Ovary (tissue), 9 donors: ENCODE results near the gene PAPLN. TPM values are rescaled to one million over a fixed set of nuclear protein-coding genes. Genes with fewer than 3 reads are reported as not detected.

Experiments
- DNase-seq, 5 donors: peaks; one replicate each; pipeline ENCODE4 v3.0.0-alpha.2; 2019 to 2020
- H3K27ac ChIP-seq, 2 donors: fragments of 200-600 bp; one replicate each; pipeline versions ENCODE4 v1.5.1 to v1.8.0; 2019 to 2022
- H3K27me3 ChIP-seq: fragments of 200-600 bp; one replicate; pipeline ENCODE4 v1.8.0; 2022
- H3K36me3 ChIP-seq: fragments of 200-600 bp; sonication (generic); one replicate; pipeline ENCODE4 v1.5.1; 2019
- H3K4me1 ChIP-seq: one replicate; pipeline ENCODE4 v1.8.1; 2013; ENCODE audit warnings: mild to moderate bottlenecking, moderate library complexity; ENCODE audit not compliant: insufficient read depth
- H3K4me3 ChIP-seq: fragments of 200-600 bp; sonication (generic); one replicate; pipeline ENCODE4 v1.5.1; 2017
- H3K9me3 ChIP-seq, 2 donors: fragments of 200-600 bp in 1 of 2; sonication (generic) in 1 of 2; one replicate each; pipeline versions ENCODE4 v1.5.1 to v1.8.1; 2013 to 2019; ENCODE audit warnings: mild to moderate bottlenecking in 1 of 2, moderate library complexity in 1 of 2
- EP300 ChIP-seq: sonication (generic); formaldehyde crosslinking; IDR thresholded peaks from one replicate; pipeline ENCODE4 v1.6.1; 2017; ENCODE audit warnings: antibody characterized with exemption
- POLR2A ChIP-seq: fragments of 450-650 bp; IDR thresholded peaks from one replicate; pipeline ENCODE4 v1.6.1; 2017; ENCODE audit warnings: antibody characterized with exemption, mild to moderate bottlenecking, moderate library complexity
- WGBS, 3 donors: extraction: QIAGEN DNeasy Blood & Tissue Kit in 1 of 3; methylation state at CpG; one replicate each; pipeline versions ENCODE4 v1.1.5 to v1.1.7; 2013 to 2017; 5-methylcytosine and 5-hydroxymethylcytosine counted together
- intact Hi-C, 4 donors: fragments of 100-400 bp; cut with DNase I; formaldehyde crosslinking; loops; one replicate each; pipeline versions ENCODE4 v1.11.0 to v1.15.1; 2022 to 2023
- polyA plus RNA-seq, 2 donors: library from polyadenylated mRNA; stranded (reverse); fragments of 200-250 nt in 1 of 2; fragments of 350-450 nt in 1 of 2; fragmentation: Illumina TruSeq in 1 of 2; extraction: RNeasy Lipid Tissue Mini Kit (QIAGEN cat#74804) in 1 of 2; gene quantifications; one replicate each; pipeline ENCODE4 v1.2.3, GENCODE V29; 2013 to 2014
- total RNA-seq, 7 donors: library from RNA; depleted of rRNA in 2 of 7; stranded (reverse); fragments of >200 nt in 2 of 7; fragmentation: NEBNext Ultra II Directional in 3 of 7; extraction: Animal tissue kit (Norgen Biotek cat#: 25700) in 3 of 7; gene quantifications; one replicate each; pipeline versions ENCODE4 v1.1.0 to v1.2.4, GENCODE V29; 2016 to 2023
- TF ChIP-seq, protein P1 (sequence below), 3 donors: fragments of 450-650 bp in 2 of 3; fragments of 200-600 bp in 1 of 3; IDR thresholded peaks; one replicate each; pipeline versions ENCODE4 v1.5.1 to v1.8.0; 2016 to 2022; ENCODE audit warnings: antibody characterized with exemption in 3 of 3, mild to moderate bottlenecking in 1 of 3
- donor health status: DM: no; HTN: no; CAD: no; lungs with moderate emphysema.
- donor health status: DM: no; HTN: no; CAD: no.
- donor health status: Bipolar disorder and iron deficiency.
- donor health status: DM: yes; HTN: yes; CAD: no.
- donor health status: DM: no; HTN: no; CAD: no.
- donor health status: DM: yes; HTN: yes; CAD: no.

Gene PAPLN
- total and polyA plus RNA-seq, 9 donors = 4.6 to 35.4 (median 18.3) TPM

DNA sequence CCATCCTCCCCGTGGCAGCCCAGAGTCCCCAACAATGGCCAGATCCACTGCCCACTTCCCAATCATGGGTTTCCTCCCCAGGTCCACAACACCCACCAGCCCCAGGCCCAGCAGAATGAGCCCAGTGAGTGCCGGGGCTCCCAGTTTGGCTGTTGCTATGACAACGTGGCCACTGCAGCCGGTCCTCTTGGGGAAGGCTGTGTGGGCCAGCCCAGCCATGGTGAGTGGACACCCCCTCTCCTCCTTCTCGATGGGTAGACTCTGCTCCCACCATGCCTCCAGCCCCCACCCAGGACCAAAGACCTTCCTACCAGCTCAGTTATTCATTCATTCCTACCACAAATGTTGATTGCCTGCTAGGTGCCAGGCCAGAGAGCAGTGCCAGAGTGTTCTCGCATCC lies 23.8 kb downstream of the PAPLN start:
- Histone ChIP-seq H3K27ac (no peak overlapping the region), H3K36me3 (no peaks in the 10 kb centered on the region), H3K27me3 (no peaks in the 10 kb centered on the region), H3K4me3 (no peak overlapping the region), H3K4me1 (no peaks in the 10 kb centered on the region), H3K9me3 (no peaks in the 10 kb centered on the region)
- 75 to 78% (median 78%) methylated on average over 6 of the region's 6 CpGs for WGBS, 3 donors
- DNase-seq = peak in 2 of 5 donors; percentile 5 to 32
- no peak for TF ChIP-seq POLR2A
- no peak for TF ChIP-seq EP300
- TF ChIP-seq, protein P1, sequence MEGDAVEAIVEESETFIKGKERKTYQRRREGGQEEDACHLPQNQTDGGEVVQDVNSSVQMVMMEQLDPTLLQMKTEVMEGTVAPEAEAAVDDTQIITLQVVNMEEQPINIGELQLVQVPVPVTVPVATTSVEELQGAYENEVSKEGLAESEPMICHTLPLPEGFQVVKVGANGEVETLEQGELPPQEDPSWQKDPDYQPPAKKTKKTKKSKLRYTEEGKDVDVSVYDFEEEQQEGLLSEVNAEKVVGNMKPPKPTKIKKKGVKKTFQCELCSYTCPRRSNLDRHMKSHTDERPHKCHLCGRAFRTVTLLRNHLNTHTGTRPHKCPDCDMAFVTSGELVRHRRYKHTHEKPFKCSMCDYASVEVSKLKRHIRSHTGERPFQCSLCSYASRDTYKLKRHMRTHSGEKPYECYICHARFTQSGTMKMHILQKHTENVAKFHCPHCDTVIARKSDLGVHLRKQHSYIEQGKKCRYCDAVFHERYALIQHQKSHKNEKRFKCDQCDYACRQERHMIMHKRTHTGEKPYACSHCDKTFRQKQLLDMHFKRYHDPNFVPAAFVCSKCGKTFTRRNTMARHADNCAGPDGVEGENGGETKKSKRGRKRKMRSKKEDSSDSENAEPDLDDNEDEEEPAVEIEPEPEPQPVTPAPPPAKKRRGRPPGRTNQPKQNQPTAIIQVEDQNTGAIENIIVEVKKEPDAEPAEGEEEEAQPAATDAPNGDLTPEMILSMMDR (IDR thresholded peaks at IDR 0.05) = no peak
- intact Hi-C loops = no loop called here

DNA sequence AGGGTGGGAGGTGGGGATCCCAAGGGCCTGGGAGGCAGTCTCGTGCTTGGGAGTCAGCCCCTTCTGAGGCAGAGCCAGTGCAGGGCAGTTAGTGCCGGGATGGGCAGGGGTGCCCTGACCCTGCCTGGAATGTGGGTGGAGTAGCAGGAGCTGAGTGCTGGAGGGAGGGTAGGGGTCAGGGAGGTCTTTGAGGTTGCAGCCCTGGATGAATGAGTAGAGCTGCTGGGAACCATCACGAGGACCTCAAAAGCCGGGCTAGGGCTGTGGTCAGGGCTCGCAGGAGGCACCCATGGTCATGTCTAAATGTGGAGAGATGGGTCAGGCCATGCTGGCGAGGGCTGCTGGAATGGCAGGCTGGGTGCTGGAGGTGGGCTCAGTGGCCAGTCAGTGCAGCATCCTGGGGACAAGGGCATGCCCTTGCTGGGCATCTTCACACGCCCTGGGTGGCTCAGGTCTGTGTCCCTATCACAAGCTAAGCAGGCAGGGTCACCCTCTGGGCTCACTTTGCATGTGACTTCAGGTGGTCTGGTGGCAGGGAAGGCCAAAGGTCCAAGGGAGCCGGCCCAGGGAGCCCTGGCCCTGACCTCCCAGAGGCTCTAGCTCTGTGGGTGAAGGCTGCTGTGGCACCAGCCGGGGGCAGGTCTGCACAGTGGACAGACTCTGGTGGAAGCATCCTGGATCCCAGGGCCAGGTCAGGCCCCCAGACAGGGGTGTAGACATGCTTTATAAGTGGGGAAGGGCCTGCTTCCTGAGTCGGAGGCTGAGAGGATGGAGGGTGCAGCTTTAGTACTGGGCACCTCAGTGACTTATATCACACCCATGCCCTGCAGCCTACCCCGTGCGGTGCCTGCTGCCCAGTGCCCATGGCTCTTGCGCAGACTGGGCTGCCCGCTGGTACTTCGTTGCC lies 24.5 kb downstream of the PAPLN start:
- no peak for TF ChIP-seq EP300
- TF ChIP-seq POLR2A = no peak
- TF ChIP-seq, protein P1 (IDR thresholded peaks at IDR 0.05) = no peak
- no peak overlapping the region for H3K4me3 ChIP-seq
- H3K36me3 ChIP-seq = no peaks in the 10 kb centered on the region
- whole genome bisulfite sequencing, 3 donors = 83 to 93% (median 88%) methylated on average over 15 of the region's 15 CpGs
- intact Hi-C loops = no loop called here
- no peaks in the 10 kb centered on the region for H3K27me3 ChIP-seq
- no peaks in the 10 kb centered on the region for H3K9me3 ChIP-seq
- H3K27ac ChIP-seq = no peak overlapping the region
- peak in 1 of 5 donors; percentile 4 for DNase-seq
- H3K4me1 ChIP-seq = no peaks in the 10 kb centered on the region

DNA sequence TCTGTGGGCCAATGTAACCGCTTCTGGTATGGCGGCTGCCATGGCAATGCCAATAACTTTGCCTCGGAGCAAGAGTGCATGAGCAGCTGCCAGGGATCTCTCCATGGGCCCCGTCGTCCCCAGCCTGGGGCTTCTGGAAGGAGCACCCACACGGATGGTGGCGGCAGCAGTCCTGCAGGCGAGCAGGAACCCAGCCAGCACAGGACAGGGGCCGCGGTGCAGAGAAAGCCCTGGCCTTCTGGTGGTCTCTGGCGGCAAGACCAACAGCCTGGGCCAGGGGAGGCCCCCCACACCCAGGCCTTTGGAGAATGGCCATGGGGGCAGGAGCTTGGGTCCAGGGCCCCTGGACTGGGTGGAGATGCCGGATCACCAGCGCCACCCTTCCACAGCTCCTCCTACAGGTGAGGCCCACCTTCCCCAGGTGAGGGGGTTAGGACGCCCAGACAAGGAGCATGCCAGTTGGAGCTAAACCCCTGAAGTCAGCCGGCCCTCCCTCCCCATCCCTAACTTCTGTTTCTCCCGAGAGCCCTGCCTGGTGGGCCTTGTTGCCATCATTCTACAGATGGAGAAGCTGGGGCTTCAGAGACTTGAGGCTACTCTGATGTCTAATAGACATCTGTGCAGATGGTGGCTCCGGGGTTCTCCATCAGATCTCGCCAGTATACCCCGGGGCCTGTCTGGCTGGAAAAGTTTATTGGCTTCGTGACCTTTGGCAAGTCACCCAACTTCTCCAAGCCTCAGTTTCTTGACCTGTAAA lies 25.3 kb downstream of the PAPLN start:
- TF ChIP-seq POLR2A = no peak
- TF ChIP-seq, protein P1 (IDR thresholded peaks at IDR 0.05) = no peak
- TF ChIP-seq EP300 = no peak
- Histone ChIP-seq H3K4me1 (no peaks in the 10 kb centered on the region), H3K36me3 (no peaks in the 10 kb centered on the region), H3K9me3 (no peaks in the 10 kb centered on the region), H3K27me3 (no peaks in the 10 kb centered on the region), H3K27ac (no peak overlapping the region), H3K4me3 (no peak overlapping the region)
- DNase-seq = peak in 2 of 5 donors; percentile 5 to 32
- intact Hi-C loops = no loop called here
- 90 to 93% (median 92%) methylated on average over 20 of the region's 20 CpGs for WGBS, 3 donors

DNA sequence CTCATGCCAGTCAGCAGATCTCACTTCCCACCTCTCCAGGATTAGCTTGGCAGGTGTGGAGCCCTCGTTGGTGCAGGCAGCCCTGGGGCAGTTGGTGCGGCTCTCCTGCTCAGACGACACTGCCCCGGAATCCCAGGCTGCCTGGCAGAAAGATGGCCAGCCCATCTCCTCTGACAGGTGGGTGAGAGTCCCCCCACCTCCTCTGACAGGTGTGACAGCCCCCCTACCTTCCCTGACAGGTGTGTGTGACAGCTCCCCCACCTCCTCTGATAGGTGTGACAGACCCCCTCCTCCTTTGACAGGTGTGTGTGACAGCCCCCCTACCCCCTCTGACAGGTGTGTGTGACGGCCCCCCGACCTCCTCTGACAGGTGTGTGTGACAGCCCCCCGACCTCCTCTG lies 26.3 kb downstream of the PAPLN start:
- no peaks in the 10 kb centered on the region for H3K4me1 ChIP-seq
- intact Hi-C loops = no loop called here
- no peaks in the 10 kb centered on the region for H3K36me3 ChIP-seq
- H3K27ac ChIP-seq = no peak overlapping the region
- H3K4me3 ChIP-seq = no peak overlapping the region
- no peaks in the 10 kb centered on the region for H3K27me3 ChIP-seq
- DNase-seq = no peak
- TF ChIP-seq EP300 (no peak), POLR2A (no peak)
- TF ChIP-seq, protein P1 (IDR thresholded peaks at IDR 0.05) = no peak
- no peaks in the 10 kb centered on the region for H3K9me3 ChIP-seq
- WGBS, 3 donors = 81 to 93% (median 86%) methylated on average over 7 of the region's 7 CpGs
